ENCODE measurements around the gene ZCCHC14.
"Not testable (repeated sequence)": the region's sequence is repeated elsewhere in the genome, so short reads cannot be mapped to it uniquely, and the experiment has no call there.

ZCCHC14 gene

DNA sequence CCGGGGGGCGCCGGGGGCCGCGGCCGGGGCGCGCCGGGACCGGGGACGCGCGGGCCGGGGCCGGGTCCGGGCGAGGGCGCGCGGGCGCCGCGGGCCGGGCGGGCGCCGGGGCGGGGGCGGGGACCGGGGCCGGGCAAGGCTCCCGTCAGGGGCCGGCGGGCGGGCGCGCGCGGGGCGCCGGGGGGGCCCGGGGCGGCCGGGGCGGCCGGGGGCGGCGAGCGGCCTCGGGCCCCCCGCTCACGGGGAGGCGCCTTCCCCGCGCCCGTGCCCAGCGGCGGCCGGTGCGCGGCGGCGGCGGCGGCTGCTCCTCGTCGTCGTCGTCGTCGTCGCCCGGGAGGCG lies 563 bp downstream of the ZCCHC14 start:
- Histone ChIP-seq H3K27ac (ENCODE audit: low read depth, low read length) (no peak overlapping the region), H3K4me3 (ENCODE audit: low read depth in 1 of 2, low read length in 2 of 2) (no peak overlapping the region), H3K4me1 (ENCODE audit: insufficient read depth, low read length) (peaks cover 21% of the 10 kb centered on the region), H3K36me3 (ENCODE audit: insufficient read depth, low read length) (no peaks in the 10 kb centered on the region), H3K9ac (ENCODE audit: low read length) (no peak overlapping the region), H3K9me3 (ENCODE audit: low read length) (no peaks in the 10 kb centered on the region), H3K27me3 (ENCODE audit: control insufficient read depth in 1 of 2, insufficient read depth in 2 of 2, low read length in 2 of 2) (no peaks in the 10 kb centered on the region)

DNA sequence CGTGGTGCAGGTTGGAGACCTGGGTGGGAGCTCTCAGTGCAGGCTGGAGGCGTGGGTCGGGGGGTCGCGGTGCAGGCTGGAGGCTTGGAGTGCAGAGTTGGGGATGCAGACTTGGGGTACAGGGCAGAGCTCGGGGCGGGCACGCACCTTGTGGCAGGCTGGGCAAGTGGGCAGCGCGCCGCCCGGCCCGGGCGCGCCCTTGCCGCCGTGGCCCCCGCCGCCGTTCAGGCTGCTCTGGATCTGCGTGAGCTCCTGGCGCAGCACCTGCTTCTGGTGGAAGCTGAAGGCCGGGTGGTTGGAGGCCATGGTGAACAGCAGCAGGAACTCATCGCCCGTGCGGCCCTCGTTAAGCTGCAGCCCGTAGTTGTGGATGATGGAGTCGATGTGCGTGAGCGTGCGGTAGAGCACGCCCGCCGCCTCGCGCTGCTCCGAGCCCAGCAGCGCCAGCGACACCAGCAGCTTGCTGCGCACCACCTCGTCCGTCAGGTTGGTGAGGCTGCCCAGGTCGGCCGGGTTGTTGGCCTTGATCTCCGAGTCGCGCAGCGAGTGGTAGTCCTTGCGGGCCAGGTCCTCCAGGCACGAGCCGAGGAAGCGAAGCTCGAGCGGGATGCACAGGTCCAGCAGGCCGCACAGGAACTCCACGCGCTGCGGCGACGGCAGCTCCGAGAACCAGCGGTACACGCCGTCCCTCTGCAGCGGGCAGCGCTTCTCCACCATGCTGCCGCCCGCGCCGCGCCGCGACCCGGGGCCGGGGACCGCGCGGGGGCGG lies 1.1 kb downstream of the ZCCHC14 start:
- no peaks in the 10 kb centered on the region for H3K9me3 ChIP-seq (ENCODE audit: low read length)
- no peaks in the 10 kb centered on the region for H3K36me3 ChIP-seq (ENCODE audit: insufficient read depth, low read length)
- no peak overlapping the region for H3K9ac ChIP-seq (ENCODE audit: low read length)
- H3K4me1 ChIP-seq (ENCODE audit: insufficient read depth, low read length) = peaks cover 26% of the 10 kb centered on the region
- no peaks in the 10 kb centered on the region for H3K27me3 ChIP-seq (ENCODE audit: control insufficient read depth in 1 of 2, insufficient read depth in 2 of 2, low read length in 2 of 2)
- peak overlapping the region; percentile 62 to 65 for H3K4me3 ChIP-seq (ENCODE audit: low read depth in 1 of 2, low read length in 2 of 2)
- peak overlapping the region; percentile 21 for H3K27ac ChIP-seq (ENCODE audit: low read depth, low read length)

DNA sequence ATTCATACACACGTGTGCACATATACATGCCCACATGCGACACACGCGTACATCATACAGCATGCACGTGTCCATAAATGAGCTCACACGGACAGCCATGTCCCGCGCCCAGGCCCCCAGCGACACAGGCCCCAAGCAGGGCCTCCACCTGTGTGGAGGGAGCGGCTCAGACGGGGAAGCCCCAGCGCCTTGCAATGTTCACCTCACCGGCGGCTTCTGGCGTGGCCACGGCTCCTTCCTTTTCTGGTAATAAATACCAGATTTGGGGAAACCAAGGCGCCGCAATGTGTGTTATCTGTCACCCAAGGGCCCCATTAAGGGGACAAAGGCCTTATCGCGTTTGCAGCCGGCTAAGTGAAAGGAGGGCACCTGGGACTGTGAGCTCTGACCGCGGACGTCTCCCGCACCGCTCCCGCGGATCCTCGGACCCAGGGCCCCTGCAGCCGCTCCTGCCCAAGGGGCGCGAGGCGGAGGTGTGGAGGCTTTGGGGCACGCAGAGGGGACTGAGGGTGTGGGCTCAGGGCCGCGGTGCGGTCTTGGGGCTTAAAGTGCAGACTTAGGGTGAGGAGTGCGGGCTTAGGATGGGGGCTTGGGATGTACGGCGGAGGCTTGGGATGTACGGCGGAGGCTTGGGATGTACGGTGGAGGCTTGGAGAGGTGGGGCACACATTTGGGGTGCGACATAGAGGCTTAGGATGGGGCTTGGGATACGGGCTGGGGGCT lies 1.9 kb downstream of the ZCCHC14 start:
- H3K36me3 ChIP-seq (ENCODE audit: insufficient read depth, low read length); H3K27me3 ChIP-seq (ENCODE audit: control insufficient read depth in 1 of 2, insufficient read depth in 2 of 2, low read length in 2 of 2); H3K27ac ChIP-seq (ENCODE audit: low read depth, low read length); H3K9me3 ChIP-seq (ENCODE audit: low read length); H3K9ac ChIP-seq (ENCODE audit: low read length): not testable (repeated sequence)
- Histone ChIP-seq H3K4me3 (ENCODE audit: low read depth in 1 of 2, low read length in 2 of 2) (peak overlapping the region; percentile 62 to 65), H3K4me1 (ENCODE audit: insufficient read depth, low read length) (peaks cover 33% of the 10 kb centered on the region)

DNA sequence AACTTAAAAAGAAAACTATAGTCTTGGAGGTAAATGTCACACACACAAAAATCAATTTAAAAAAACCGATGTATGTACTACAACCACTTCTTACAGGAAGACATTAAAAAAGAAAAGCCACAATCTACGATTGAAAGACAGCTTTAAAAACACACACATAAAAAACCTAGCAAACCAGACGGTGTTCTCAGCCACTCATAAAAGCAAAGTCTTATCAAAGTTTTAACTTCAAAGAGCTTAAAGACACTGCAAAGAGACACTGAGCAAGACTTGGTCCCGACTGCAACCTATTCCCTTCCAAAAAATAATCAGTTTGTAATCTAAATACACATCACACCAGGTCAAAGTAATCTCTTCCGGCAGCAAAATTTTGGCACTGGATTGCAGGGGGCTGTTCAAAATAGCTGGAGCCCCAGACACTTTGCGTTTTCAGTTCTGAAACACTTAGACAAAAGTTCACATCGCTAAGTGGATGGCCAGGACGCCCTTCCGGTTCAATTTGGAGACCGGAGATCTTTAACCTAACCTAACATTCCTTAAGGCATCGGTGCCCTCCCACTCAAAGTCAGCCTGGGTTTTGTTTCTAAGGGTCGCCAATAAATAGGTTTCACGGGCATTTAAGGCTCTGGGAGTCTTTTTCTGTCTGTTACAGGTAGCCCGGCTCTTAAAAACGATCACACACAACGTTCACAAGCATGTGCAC lies 2.6 kb downstream of the ZCCHC14 start:
- H3K9me3 ChIP-seq (ENCODE audit: low read length) = no peaks in the 10 kb centered on the region
- H3K27ac ChIP-seq (ENCODE audit: low read depth, low read length) = no peak overlapping the region
- no peaks in the 10 kb centered on the region for H3K27me3 ChIP-seq (ENCODE audit: control insufficient read depth in 1 of 2, insufficient read depth in 2 of 2, low read length in 2 of 2)
- H3K36me3 ChIP-seq (ENCODE audit: insufficient read depth, low read length) = no peaks in the 10 kb centered on the region
- H3K4me1 ChIP-seq (ENCODE audit: insufficient read depth, low read length) = peaks cover 38% of the 10 kb centered on the region
- H3K4me3 ChIP-seq (ENCODE audit: low read depth in 1 of 2, low read length in 2 of 2) = peak overlapping the region; percentile 62 to 65
- peak overlapping the region; percentile 22 for H3K9ac ChIP-seq (ENCODE audit: low read length)

DNA sequence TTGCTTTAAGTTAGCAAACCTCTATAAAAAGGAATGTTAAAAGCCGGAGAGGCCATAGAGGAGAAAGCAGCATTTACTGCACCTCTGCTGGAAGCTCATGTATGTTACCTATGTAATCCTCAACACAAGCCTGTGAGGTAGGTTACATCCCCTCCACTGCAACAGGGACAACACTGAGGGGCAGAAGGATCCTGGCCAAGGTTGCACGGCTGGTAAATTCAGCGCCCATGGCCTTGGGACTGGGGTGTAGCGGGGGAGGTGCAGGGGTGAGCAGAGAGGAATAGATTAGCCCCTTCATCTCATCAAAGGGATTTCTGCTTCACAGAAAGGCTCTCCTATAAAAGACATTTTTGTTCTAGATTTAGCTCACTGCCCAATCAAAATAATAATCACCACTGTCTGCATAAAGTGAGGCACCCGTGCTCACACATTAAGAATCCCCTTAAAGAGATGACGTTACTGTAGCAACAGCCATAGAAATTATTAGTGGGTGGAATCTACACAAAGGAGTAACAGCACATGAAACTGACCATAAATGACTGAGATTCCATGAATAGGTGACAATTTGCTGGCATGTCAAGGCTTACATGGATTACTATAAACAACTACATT lies 3.3 kb downstream of the ZCCHC14 start:
- H3K27me3 ChIP-seq (ENCODE audit: control insufficient read depth in 1 of 2, insufficient read depth in 2 of 2, low read length in 2 of 2) = no peaks in the 10 kb centered on the region
- no peaks in the 10 kb centered on the region for H3K36me3 ChIP-seq (ENCODE audit: insufficient read depth, low read length)
- H3K27ac ChIP-seq (ENCODE audit: low read depth, low read length) = no peak overlapping the region
- peak overlapping the region in 1 of 2 donors; percentile 62 for H3K4me3 ChIP-seq (ENCODE audit: low read depth in 1 of 2, low read length in 2 of 2)
- H3K4me1 ChIP-seq (ENCODE audit: insufficient read depth, low read length) = peaks cover 42% of the 10 kb centered on the region
- H3K9ac ChIP-seq (ENCODE audit: low read length) = peak overlapping the region; percentile 22
- no peaks in the 10 kb centered on the region for H3K9me3 ChIP-seq (ENCODE audit: low read length)

DNA sequence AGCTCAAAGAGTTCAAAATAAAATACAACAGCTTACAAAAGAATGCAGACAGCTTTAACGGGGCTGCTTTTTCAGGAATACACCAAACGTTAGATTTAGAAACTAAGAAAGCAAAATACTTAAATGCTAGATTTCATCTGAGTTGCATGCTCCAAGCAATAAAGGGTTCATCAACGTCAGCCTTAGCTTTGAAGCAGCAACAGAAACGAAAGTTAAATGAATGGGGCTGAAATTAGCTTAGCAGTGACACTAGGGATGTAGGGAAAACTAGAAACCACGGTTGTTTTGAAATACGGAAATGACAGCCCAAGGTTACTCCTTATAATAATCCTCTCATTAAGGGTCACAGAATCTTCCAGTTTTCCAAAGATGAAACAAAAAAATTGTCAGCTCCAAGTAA lies 3.9 kb downstream of the ZCCHC14 start:
- peak overlapping the region; percentile 22 for H3K9ac ChIP-seq (ENCODE audit: low read length)
- not testable (repeated sequence) for H3K27ac ChIP-seq (ENCODE audit: low read depth, low read length); H3K27me3 ChIP-seq (ENCODE audit: control insufficient read depth in 1 of 2, insufficient read depth in 2 of 2, low read length in 2 of 2); H3K36me3 ChIP-seq (ENCODE audit: insufficient read depth, low read length); H3K9me3 ChIP-seq (ENCODE audit: low read length); H3K4me3 ChIP-seq (ENCODE audit: low read depth in 1 of 2, low read length in 2 of 2)
- peaks cover 48% of the 10 kb centered on the region for H3K4me1 ChIP-seq (ENCODE audit: insufficient read depth, low read length)

DNA sequence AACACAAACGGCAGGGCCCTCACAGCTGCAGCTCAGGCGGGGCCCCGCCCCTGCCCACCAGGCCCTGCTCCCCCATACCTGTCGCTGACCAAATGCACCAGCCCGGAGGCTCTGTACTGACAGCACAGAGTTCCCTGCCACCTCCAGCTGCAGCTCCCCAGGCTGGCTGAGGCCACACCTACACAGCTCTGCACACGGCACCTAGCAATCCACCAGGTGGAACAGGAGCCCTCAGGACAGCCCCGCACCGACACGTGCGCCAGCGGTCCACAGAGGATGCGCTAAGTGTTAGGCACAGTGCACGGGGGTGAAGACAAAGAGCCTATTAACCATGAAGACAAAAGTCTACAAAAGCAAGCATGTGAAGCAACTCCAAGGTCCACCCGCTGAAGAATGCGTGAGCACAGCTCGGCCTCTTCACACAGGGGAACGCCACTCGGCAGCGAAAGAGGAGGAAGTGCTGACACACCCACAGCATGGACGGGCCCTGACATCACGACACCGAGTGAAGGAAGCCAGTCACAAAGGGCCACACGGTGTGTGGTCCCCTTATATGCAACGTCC lies 5.4 kb downstream of the ZCCHC14 start:
- H3K27ac ChIP-seq (ENCODE audit: low read depth, low read length) = no peak overlapping the region
- H3K4me3 ChIP-seq (ENCODE audit: low read depth in 1 of 2, low read length in 2 of 2) = peak overlapping the region in 1 of 2 donors; percentile 23
- H3K9me3 ChIP-seq (ENCODE audit: low read length) = no peaks in the 10 kb centered on the region
- H3K36me3 ChIP-seq (ENCODE audit: insufficient read depth, low read length) = no peaks in the 10 kb centered on the region
- H3K9ac ChIP-seq (ENCODE audit: low read length) = no peak overlapping the region
- H3K4me1 ChIP-seq (ENCODE audit: insufficient read depth, low read length) = peaks cover 45% of the 10 kb centered on the region
- no peaks in the 10 kb centered on the region for H3K27me3 ChIP-seq (ENCODE audit: control insufficient read depth in 1 of 2, insufficient read depth in 2 of 2, low read length in 2 of 2)

DNA sequence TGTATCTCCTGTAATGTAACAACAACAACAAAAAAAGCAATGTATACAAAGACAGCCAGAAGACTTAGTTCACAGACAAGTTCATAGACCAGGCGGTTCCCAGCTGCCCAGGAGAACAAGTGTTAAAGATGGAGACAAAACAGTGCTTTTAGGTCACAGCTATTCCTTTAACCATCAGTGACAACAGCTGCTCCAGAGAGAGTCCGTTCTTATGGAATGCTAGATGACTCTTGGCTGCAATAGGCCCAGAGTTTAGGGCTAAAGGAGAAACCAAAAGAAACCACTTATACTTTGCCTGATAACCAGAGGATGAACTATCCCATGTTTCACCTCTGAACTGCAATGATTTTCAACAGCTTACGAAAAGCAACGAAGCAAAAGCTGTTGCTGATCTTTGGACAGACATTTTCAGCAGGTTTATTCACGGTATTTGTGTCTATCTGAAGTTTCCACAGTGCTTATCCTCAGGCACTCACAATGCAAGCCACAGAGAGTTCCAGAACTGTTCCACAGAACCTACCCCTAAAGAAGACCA lies 6.0 kb downstream of the ZCCHC14 start:
- no peaks in the 10 kb centered on the region for H3K27me3 ChIP-seq (ENCODE audit: control insufficient read depth in 1 of 2, insufficient read depth in 2 of 2, low read length in 2 of 2)
- peaks cover 49% of the 10 kb centered on the region for H3K4me1 ChIP-seq (ENCODE audit: insufficient read depth, low read length)
- H3K36me3 ChIP-seq (ENCODE audit: insufficient read depth, low read length) = no peaks in the 10 kb centered on the region
- H3K4me3 ChIP-seq (ENCODE audit: low read depth in 1 of 2, low read length in 2 of 2) = no peak overlapping the region
- H3K27ac ChIP-seq (ENCODE audit: low read depth, low read length) = no peak overlapping the region
- H3K9me3 ChIP-seq (ENCODE audit: low read length) = no peaks in the 10 kb centered on the region
- no peak overlapping the region for H3K9ac ChIP-seq (ENCODE audit: low read length)

DNA sequence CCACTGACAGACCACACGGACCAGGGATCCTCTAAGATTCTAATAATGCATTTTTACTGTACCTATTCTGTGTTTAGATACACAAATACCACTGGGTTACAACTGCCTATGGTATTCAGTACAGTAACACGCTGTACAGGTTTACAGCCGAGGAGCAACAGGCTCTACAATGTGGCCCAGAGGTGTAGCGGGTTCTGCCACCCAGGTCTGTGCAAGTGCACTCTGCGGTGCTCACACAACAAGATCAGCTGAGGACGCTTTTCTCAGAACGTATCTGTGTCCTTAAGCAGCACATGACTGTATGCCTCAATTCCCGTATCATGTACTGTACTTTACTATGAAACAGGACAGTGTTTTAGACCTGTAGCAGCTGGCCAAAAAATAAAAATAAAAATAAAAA lies 6.5 kb downstream of the ZCCHC14 start:
- H3K27me3 ChIP-seq (ENCODE audit: control insufficient read depth in 1 of 2, insufficient read depth in 2 of 2, low read length in 2 of 2) = no peaks in the 10 kb centered on the region
- no peaks in the 10 kb centered on the region for H3K9me3 ChIP-seq (ENCODE audit: low read length)
- H3K4me3 ChIP-seq (ENCODE audit: low read depth in 1 of 2, low read length in 2 of 2) = no peak overlapping the region
- H3K4me1 ChIP-seq (ENCODE audit: insufficient read depth, low read length) = peaks cover 49% of the 10 kb centered on the region
- no peak overlapping the region for H3K9ac ChIP-seq (ENCODE audit: low read length)
- H3K36me3 ChIP-seq (ENCODE audit: insufficient read depth, low read length) = no peaks in the 10 kb centered on the region
- H3K27ac ChIP-seq (ENCODE audit: low read depth, low read length) = no peak overlapping the region

DNA sequence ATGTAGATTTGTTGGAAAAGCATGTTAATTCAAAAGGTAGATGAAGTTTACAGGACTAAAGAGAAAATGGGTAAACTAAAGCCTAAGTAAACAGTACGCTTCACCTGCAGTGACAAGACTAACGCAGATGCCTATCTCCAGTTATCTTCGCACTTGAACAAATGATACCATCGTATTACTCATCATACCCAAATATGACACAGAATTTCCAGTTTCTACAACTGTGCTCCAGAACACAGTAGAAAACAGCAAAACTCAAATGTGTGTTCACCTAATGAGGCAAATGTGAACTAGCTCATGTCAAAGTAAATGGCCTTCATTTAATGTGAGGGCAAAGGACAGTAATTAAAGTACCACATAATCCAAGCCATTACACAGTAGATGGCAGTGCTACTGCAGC lies 7.0 kb downstream of the ZCCHC14 start:
- not testable (repeated sequence) for H3K27me3 ChIP-seq (ENCODE audit: control insufficient read depth in 1 of 2, insufficient read depth in 2 of 2, low read length in 2 of 2); H3K27ac ChIP-seq (ENCODE audit: low read depth, low read length); H3K9ac ChIP-seq (ENCODE audit: low read length); H3K9me3 ChIP-seq (ENCODE audit: low read length); H3K36me3 ChIP-seq (ENCODE audit: insufficient read depth, low read length); H3K4me3 ChIP-seq (ENCODE audit: low read depth in 1 of 2, low read length in 2 of 2)
- peaks cover 49% of the 10 kb centered on the region for H3K4me1 ChIP-seq (ENCODE audit: insufficient read depth, low read length)

All from muscle layer of colon (tissue), 2 donors.